Esophagus muscularis mucosa (tissue), 3 donors: ENCODE data around the gene SPG11.

ENCODE experiments used
- EP300 ChIP-seq: sonication (generic); formaldehyde crosslinking; IDR thresholded peaks from one replicate; pipeline ENCODE4 v1.6.1; 2017; ENCODE audit warnings: antibody characterized with exemption
- POLR2A ChIP-seq: fragments of 450-650 bp; IDR thresholded peaks from one replicate; pipeline ENCODE4 v1.6.1; 2017; ENCODE audit warnings: antibody characterized with exemption, moderate library complexity, mild to moderate bottlenecking, low read depth
- POLR2AphosphoS5 ChIP-seq, 2 donors: sonication (generic); formaldehyde crosslinking; IDR thresholded peaks; one replicate each; pipeline ENCODE4 v1.6.1; 2017; ENCODE audit warnings: antibody characterized with exemption in 2 of 2

DNA sequence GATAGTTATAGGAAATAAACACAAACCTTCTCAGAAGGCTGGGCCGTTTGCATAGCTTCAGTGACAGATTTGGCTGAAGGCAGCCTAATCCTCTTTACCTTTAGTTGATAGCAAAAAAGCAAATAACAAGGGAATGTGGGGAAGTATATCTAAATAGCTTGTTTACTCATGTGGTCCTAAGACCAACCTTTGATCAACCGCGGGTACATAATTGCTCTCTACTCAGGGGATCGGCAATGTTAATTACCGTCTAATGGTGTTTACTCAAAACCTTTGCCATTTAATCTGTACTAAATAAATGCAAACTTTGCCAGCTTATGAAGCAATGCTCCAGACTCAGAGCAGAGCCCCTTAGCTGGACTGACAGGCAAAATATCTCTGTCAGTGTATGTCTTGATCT, 74.9 kb downstream of the SPG11 start:
- TF ChIP-seq EP300 (no peak), POLR2A (no peak), POLR2AphosphoS5 (IDR thresholded peaks at IDR 0.05) (no peak)
